GM12878 (cell line): ENCODE measurements around the gene AP1G2. TPM values are rescaled to one million over a fixed set of nuclear protein-coding genes. Genes with fewer than 3 reads are reported as not detected.

ENCODE experiments used
- BMI1 ChIP-seq: fragments of 450-650 bp; IDR thresholded peaks from 2 replicates; pipeline ENCODE4 v1.6.1; 2016; ENCODE audit warnings: mild to moderate bottlenecking, moderate library complexity, borderline replicate concordance
- DPF2 ChIP-seq: fragments of 450-650 bp; IDR thresholded peaks from 2 replicates; pipeline ENCODE4 v1.6.1; 2017; ENCODE audit warnings: mild to moderate bottlenecking
- IRF4 ChIP-seq: IDR thresholded peaks from 2 replicates; pipeline ENCODE4 v1.6.1; 2011; ENCODE audit warnings: low read depth, low read length
- KDM1A ChIP-seq: fragments of 200-600 bp; sonication (generic); IDR thresholded peaks from 2 replicates; pipeline ENCODE4 v1.6.1; 2016; ENCODE audit warnings: borderline replicate concordance
- MXI1 ChIP-seq: fragments of 150-350 bp; IDR thresholded peaks from 2 replicates; pipeline ENCODE4 v1.6.1; 2011; ENCODE audit warnings: low read depth, mild to moderate bottlenecking, inconsistent platforms, low read length, improper control_type of control experiment
- SMAD1 ChIP-seq: fragments of 450-650 bp; IDR thresholded peaks from 2 replicates; pipeline ENCODE4 v1.6.1; 2018; ENCODE audit warnings: mild to moderate bottlenecking, low read depth; ENCODE audit not compliant: partially characterized antibody
- YY1 ChIP-seq: IDR thresholded peaks from 2 replicates; pipeline ENCODE4 v1.6.1; 2011; ENCODE audit warnings: low read depth, mild to moderate bottlenecking, low read length
- ZNF217 ChIP-seq: fragments of 450-650 bp; IDR thresholded peaks from 2 replicates; pipeline ENCODE4 v1.6.1; 2017; ENCODE audit warnings: antibody characterized with exemption, mild to moderate bottlenecking
- ZNF274 ChIP-seq: IDR thresholded peaks from one replicate; pipeline ENCODE4 v1.8.0; 2011; ENCODE audit not compliant: insufficient read length, insufficient read depth
- polyA plus RNA-seq, 11 experiments: library from polyadenylated mRNA; depleted of rRNA in 4 of 11; unstranded in 6 of 11; stranded (reverse) in 5 of 11; fragments of >200 nt; fragmentation: Nextera tagmentation in 4 of 11; fragmentation: Illumina TruSeq in 1 of 11; extraction: Ambion mirVana in 4 of 11; extraction: Trizol in 1 of 11; gene quantifications; 1 replicate in 1 of 11; 2 replicates in 10 of 11; pipeline versions ENCODE4 v1.2.1 to v1.2.3, GENCODE V29; 2011 to 2016; ENCODE audit warnings: inconsistent platforms in 2 of 11, missing spikeins in 2 of 11, low read depth in 1 of 11
- total RNA-seq, 4 experiments: library from RNA; depleted of rRNA in 3 of 4; stranded (reverse); fragments of >200 nt in 3 of 4; fragmentation: Illumina TruSeq in 1 of 4; extraction: Trizol in 1 of 4; gene quantifications; 2 replicates each; pipeline versions ENCODE4 v1.2.1 to v1.2.3, GENCODE V29; 2013 to 2021
- TF ChIP-seq, protein P1 (sequence below): fragments of 450-650 bp; IDR thresholded peaks from 2 replicates; pipeline ENCODE4 v1.6.1; 2017; ENCODE audit warnings: antibody characterized with exemption, mild to moderate bottlenecking, moderate library complexity
- TF ChIP-seq, protein P2 (sequence below): IDR thresholded peaks from 2 replicates; pipeline ENCODE4 v1.6.1; 2012; ENCODE audit warnings: low read depth, low read length, improper control_type of control experiment
- TF ChIP-seq, protein P3 (sequence below): fragments of 450-650 bp; IDR thresholded peaks from 2 replicates; pipeline ENCODE4 v1.6.1; 2017; ENCODE audit warnings: low read depth, mild to moderate bottlenecking, moderate library complexity
- TF ChIP-seq, protein P4 (sequence below): fragments of 450-650 bp; conservative IDR thresholded peaks from 2 replicates; pipeline ENCODE4 v1.6.1; 2017; ENCODE audit warnings: mild to moderate bottlenecking, moderate library complexity

The AP1G2 gene
- total and polyA plus RNA-seq, 10 of the 15 experiments (the other 5 are each of a cell fraction or from before 2014, with no cell fraction given), result 41.5 to 146 (median 103) TPM

DNA sequence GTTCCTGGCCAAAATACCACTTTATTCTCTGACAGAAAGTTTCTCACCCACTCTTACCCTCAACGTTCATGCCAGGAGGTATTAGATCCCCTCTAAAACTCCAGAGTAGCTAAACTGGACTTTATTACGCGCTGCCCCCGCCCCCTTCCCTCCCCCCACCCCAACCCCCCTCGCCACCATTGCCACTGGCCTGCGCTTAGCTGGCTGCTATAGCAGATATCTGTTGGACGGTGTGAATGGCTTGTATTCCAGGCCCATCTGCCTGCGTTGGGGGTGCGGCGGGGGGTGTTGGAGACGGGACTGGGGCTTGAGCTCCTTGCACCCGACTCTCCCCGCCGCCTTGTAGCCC, 12.1 kb downstream of the AP1G2 start (continued):
- TF ChIP-seq, protein P1, sequence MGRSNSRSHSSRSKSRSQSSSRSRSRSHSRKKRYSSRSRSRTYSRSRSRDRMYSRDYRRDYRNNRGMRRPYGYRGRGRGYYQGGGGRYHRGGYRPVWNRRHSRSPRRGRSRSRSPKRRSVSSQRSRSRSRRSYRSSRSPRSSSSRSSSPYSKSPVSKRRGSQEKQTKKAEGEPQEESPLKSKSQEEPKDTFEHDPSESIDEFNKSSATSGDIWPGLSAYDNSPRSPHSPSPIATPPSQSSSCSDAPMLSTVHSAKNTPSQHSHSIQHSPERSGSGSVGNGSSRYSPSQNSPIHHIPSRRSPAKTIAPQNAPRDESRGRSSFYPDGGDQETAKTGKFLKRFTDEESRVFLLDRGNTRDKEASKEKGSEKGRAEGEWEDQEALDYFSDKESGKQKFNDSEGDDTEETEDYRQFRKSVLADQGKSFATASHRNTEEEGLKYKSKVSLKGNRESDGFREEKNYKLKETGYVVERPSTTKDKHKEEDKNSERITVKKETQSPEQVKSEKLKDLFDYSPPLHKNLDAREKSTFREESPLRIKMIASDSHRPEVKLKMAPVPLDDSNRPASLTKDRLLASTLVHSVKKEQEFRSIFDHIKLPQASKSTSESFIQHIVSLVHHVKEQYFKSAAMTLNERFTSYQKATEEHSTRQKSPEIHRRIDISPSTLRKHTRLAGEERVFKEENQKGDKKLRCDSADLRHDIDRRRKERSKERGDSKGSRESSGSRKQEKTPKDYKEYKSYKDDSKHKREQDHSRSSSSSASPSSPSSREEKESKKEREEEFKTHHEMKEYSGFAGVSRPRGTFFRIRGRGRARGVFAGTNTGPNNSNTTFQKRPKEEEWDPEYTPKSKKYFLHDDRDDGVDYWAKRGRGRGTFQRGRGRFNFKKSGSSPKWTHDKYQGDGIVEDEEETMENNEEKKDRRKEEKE, result no peak
- TF ChIP-seq, protein P2, sequence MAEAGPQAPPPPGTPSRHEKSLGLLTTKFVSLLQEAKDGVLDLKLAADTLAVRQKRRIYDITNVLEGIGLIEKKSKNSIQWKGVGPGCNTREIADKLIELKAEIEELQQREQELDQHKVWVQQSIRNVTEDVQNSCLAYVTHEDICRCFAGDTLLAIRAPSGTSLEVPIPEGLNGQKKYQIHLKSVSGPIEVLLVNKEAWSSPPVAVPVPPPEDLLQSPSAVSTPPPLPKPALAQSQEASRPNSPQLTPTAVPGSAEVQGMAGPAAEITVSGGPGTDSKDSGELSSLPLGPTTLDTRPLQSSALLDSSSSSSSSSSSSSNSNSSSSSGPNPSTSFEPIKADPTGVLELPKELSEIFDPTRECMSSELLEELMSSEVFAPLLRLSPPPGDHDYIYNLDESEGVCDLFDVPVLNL, result no peak
- TF ChIP-seq ZNF274 (no peak), MXI1 (no peak), ZNF217 (no peak), KDM1A (no peak), SMAD1 (no peak), YY1 (no peak), DPF2 (no peak), IRF4 (no peak), BMI1 (no peak)
- TF ChIP-seq, protein P3, sequence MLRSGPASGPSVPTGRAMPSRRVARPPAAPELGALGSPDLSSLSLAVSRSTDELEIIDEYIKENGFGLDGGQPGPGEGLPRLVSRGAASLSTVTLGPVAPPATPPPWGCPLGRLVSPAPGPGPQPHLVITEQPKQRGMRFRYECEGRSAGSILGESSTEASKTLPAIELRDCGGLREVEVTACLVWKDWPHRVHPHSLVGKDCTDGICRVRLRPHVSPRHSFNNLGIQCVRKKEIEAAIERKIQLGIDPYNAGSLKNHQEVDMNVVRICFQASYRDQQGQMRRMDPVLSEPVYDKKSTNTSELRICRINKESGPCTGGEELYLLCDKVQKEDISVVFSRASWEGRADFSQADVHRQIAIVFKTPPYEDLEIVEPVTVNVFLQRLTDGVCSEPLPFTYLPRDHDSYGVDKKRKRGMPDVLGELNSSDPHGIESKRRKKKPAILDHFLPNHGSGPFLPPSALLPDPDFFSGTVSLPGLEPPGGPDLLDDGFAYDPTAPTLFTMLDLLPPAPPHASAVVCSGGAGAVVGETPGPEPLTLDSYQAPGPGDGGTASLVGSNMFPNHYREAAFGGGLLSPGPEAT, result no peak
- TF ChIP-seq, protein P4, sequence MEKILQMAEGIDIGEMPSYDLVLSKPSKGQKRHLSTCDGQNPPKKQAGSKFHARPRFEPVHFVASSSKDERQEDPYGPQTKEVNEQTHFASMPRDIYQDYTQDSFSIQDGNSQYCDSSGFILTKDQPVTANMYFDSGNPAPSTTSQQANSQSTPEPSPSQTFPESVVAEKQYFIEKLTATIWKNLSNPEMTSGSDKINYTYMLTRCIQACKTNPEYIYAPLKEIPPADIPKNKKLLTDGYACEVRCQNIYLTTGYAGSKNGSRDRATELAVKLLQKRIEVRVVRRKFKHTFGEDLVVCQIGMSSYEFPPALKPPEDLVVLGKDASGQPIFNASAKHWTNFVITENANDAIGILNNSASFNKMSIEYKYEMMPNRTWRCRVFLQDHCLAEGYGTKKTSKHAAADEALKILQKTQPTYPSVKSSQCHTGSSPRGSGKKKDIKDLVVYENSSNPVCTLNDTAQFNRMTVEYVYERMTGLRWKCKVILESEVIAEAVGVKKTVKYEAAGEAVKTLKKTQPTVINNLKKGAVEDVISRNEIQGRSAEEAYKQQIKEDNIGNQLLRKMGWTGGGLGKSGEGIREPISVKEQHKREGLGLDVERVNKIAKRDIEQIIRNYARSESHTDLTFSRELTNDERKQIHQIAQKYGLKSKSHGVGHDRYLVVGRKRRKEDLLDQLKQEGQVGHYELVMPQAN, result no peak
